ENCODE measurements around the gene ZSWIM2. TPM values are rescaled to one million over a fixed set of nuclear protein-coding genes. Genes with fewer than 3 reads are reported as not detected.

The ZSWIM2 gene
- total RNA-seq, 4 donors from 2014 or later: not detected

DNA sequence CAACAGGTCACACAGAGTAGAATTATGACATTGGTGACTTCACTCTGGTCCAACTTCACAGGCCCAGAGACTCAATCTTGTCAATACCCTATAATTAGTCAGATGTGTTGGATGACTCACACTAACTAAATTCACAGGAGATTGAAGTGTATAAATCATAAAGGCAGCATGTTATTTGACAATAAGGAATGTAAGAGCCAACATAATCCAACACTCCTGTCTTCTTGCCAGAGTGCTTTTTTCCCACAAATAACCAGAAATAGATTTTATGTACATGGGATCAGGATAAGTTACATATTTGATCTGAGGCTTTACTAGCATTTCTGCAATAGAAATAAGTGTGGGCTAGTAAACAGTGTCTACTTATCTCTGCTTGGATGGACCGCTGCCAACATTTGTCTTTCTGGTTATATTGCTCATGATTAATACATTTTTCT lies 42.2 kb upstream of the ZSWIM2 start:
- no peaks in the 10 kb centered on the region for H3K27me3 ChIP-seq
- no peaks in the 10 kb centered on the region for H3K36me3 ChIP-seq
- H3K4me1 ChIP-seq: peaks cover 5% of the 10 kb centered on the region
- DNase-seq (ENCODE audit: low spot score in 2 of 2): no peak
- TF ChIP-seq POLR2A (IDR thresholded peaks at IDR 0.05) (no peak), EP300 (IDR thresholded peaks at IDR 0.05) (no peak), POLR2AphosphoS5 (IDR thresholded peaks at IDR 0.05) (no peak)
- TF ChIP-seq, protein P1, sequence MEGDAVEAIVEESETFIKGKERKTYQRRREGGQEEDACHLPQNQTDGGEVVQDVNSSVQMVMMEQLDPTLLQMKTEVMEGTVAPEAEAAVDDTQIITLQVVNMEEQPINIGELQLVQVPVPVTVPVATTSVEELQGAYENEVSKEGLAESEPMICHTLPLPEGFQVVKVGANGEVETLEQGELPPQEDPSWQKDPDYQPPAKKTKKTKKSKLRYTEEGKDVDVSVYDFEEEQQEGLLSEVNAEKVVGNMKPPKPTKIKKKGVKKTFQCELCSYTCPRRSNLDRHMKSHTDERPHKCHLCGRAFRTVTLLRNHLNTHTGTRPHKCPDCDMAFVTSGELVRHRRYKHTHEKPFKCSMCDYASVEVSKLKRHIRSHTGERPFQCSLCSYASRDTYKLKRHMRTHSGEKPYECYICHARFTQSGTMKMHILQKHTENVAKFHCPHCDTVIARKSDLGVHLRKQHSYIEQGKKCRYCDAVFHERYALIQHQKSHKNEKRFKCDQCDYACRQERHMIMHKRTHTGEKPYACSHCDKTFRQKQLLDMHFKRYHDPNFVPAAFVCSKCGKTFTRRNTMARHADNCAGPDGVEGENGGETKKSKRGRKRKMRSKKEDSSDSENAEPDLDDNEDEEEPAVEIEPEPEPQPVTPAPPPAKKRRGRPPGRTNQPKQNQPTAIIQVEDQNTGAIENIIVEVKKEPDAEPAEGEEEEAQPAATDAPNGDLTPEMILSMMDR (IDR thresholded peaks at IDR 0.05): no peak
- 55% methylated on average over 1 of the region's 1 CpG for WGBS
- no peaks in the 10 kb centered on the region for H3K9me3 ChIP-seq
- H3K27ac ChIP-seq: no peak overlapping the region
- H3K4me3 ChIP-seq: no peak overlapping the region

DNA sequence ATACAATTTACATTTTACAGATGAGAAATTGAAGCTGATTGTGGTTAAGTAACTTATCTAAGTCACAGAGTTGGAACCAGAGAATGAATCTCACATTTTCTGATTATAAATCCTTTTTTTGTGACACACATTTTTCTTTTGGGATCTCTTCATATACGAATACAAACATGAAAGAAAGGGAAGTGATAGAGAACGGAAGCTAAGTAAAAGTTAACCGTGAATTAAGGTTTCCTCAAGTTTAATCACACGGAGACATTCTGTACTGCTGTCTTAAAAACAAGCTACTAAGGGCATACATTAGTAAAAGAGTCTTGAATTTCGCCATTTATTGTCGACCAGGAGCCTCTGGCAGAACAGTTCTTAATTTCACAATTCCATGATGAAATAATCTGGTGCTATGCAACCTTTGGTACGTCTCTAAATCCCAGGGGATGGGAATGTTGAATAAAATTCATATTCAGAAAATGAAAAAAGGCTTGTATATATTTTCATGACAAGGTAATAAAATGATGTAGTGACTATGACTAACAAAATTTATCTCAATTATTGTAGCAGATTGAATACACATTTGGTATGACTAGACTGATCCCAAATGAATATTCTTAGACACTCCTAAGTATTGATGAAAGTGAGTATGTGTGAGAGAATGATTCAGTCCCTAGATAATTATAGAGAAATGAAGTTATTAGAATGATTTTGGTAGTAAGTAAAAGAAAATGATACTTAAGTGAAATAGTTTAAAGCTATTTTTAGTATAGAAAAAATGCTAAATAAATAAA lies 40.3 kb upstream of the ZSWIM2 start:
- Histone ChIP-seq H3K27ac (no peak overlapping the region), H3K4me3 (no peak overlapping the region), H3K27me3 (no peaks in the 10 kb centered on the region), H3K36me3 (no peaks in the 10 kb centered on the region), H3K9me3 (no peaks in the 10 kb centered on the region), H3K4me1 (peaks cover 5% of the 10 kb centered on the region)
- DNase-seq (ENCODE audit: low spot score in 2 of 2): no peak
- no peak for TF ChIP-seq EP300 (IDR thresholded peaks at IDR 0.05)
- TF ChIP-seq POLR2A (IDR thresholded peaks at IDR 0.05): no peak
- TF ChIP-seq, protein P1 (IDR thresholded peaks at IDR 0.05): no peak
- TF ChIP-seq POLR2AphosphoS5 (IDR thresholded peaks at IDR 0.05): peak in 2 of 3 donors; percentile 17 to 49
- WGBS: 48% methylated on average over 7 of the region's 7 CpGs

DNA sequence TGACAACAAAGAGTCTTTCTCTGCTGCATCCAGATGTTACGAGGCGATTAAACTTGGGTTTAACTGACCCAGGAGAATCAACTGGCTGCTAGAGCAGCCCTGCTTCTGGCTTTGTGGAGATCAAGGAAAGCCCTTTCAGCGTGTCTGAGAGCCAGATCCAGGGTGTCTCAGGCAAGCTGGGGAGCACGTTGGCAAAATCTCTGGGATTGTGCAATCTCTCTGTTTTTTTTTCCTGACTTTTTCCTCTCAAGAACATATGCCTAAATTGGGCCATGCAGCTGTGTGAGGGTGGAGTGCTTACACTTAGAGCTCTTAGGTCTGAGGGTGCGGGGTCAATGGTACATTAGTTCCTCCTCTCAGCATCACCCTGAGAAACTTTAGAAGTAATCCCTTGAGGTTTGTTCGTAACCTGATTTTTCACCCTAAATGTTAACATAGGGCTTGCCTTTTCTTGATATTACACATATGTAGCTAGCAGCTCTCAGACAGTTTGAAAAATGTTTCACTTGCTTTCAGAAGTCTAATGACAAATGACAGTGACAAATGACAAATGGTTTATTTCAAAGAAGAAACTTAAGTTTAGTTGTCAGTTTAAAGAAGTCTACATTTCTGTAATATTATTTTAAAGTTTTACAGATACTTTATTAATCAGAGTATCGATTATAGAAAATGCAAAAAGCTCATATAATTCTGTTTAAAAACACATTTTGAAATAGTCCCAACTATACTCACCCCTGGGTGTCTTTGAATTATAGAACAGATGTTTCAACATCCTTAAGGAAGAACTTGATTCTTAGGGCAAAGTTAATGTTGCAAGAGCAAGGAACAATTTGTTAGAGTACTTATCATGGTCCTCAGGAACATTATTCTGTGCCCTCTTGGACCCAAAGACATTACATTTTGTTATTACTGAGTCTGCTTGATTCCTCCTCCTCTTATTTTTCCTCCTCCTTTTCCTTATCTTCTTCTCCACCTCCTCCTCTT lies 38.4 kb upstream of the ZSWIM2 start:
- H3K27ac ChIP-seq: peak overlapping the region; percentile 59
- no peaks in the 10 kb centered on the region for H3K36me3 ChIP-seq
- H3K27me3 ChIP-seq: no peaks in the 10 kb centered on the region
- WGBS: 39% methylated on average over 7 of the region's 7 CpGs
- peak in 2 of 3 donors; percentile 39 to 52 for TF ChIP-seq POLR2AphosphoS5 (IDR thresholded peaks at IDR 0.05)
- TF ChIP-seq, protein P1 (IDR thresholded peaks at IDR 0.05): no peak
- peaks cover 5% of the 10 kb centered on the region for H3K4me1 ChIP-seq
- DNase-seq (ENCODE audit: low spot score in 2 of 2): peak; percentile 73 to 82
- H3K4me3 ChIP-seq: no peak overlapping the region
- peaks cover 3% of the 10 kb centered on the region for H3K9me3 ChIP-seq

DNA sequence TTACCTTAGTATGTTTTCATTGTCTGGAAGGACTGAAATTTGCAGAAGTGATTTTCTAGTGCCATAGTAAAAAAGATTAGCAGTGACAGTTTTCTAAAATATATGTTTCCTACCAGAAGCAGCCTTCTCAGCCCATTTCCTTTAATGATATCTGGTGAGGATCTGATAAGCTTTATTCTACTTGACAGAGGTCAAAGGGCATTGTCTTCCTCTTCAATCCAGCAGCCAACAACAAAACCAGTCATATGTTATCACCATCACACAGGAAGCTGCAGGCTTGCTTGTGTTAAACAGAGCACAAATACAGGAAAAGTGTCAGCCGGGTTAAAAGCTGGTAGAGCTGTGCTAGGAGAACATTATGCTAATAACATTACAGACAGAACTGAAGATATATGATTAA lies 35.6 kb upstream of the ZSWIM2 start:
- no peak overlapping the region for H3K27ac ChIP-seq

More for the DNA sequence above, 35.6 kb upstream of the ZSWIM2 start:
- no peaks in the 10 kb centered on the region for H3K27me3 ChIP-seq
- peaks cover 9% of the 10 kb centered on the region for H3K9me3 ChIP-seq
- WGBS: 48% methylated on average over 1 of the region's 1 CpG
- H3K4me3 ChIP-seq: no peak overlapping the region
- H3K36me3 ChIP-seq: no peaks in the 10 kb centered on the region
- TF ChIP-seq, protein P1 (IDR thresholded peaks at IDR 0.05): no peak
- TF ChIP-seq POLR2AphosphoS5 (IDR thresholded peaks at IDR 0.05): no peak
- DNase-seq (ENCODE audit: low spot score in 2 of 2): no peak
- peaks cover 5% of the 10 kb centered on the region for H3K4me1 ChIP-seq

Measured in suprapubic skin (tissue), 4 donors.